ENCODE measurements around the gene CPEB4.
A peak's percentile ranks its signal among the peaks of the same experiment; 100 is the strongest.

The CPEB4 gene

GRCh38 chr5:173884402-173885053 lies 3.6 kb upstream of the CPEB4 start:
- DNase-seq (ENCODE audit: low spot score) = no peak

GRCh38 chr5:173885054-173885443 lies 3.1 kb upstream of the CPEB4 start:
- DNase-seq (ENCODE audit: low spot score) = no peak

DNA sequence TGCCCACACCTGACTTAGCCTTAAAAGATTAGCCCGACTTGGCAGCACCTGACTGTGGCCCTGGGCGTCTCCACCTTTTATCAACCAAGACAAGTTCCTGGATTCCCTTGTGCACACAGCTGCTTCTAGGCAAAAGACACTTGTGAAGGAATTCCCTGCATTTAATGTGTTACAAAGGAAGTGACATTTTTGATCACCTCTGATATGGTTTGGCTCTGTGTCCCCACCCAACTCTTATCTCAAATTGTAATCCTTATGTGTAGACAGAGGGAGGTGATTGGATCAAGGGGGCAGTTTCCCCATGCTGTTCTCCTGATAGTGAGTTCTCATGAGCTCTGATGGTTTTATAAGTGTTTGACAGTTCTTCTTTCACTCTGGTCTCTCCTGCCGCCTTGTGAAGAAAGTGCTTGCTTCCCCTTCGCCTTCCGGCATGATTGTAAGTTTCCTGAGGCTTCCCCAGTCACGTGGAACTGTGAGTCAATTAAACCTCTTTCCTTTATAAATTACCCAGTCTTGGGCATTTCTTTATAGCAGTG lies 2.6 kb upstream of the CPEB4 start:
- no peak for DNase-seq (ENCODE audit: low spot score)

DNA sequence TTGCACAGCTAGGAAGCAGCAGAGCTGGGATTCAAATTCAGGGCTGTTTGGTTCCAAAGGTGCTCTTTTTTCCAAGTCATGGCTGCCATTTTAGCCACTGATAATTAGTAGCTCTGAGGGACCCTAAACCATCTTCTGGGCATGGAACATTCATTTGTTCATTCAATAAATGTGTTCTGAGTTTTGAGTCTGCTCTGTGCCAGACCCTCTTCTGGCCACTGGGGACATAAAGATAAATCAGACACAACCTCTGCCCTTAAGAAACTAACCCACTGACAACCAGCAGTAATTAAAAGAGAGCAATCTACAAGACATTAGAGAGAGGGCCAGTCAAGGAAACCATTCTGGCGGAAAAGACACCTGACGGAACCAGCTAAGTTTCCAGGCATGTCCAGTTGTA lies 2.0 kb upstream of the CPEB4 start:
- no peak for DNase-seq (ENCODE audit: low spot score)

GRCh38 chr5:173888473-173889131 lies 453 bp downstream of the CPEB4 start:
- DNase-seq (ENCODE audit: low spot score) = no peak

DNA sequence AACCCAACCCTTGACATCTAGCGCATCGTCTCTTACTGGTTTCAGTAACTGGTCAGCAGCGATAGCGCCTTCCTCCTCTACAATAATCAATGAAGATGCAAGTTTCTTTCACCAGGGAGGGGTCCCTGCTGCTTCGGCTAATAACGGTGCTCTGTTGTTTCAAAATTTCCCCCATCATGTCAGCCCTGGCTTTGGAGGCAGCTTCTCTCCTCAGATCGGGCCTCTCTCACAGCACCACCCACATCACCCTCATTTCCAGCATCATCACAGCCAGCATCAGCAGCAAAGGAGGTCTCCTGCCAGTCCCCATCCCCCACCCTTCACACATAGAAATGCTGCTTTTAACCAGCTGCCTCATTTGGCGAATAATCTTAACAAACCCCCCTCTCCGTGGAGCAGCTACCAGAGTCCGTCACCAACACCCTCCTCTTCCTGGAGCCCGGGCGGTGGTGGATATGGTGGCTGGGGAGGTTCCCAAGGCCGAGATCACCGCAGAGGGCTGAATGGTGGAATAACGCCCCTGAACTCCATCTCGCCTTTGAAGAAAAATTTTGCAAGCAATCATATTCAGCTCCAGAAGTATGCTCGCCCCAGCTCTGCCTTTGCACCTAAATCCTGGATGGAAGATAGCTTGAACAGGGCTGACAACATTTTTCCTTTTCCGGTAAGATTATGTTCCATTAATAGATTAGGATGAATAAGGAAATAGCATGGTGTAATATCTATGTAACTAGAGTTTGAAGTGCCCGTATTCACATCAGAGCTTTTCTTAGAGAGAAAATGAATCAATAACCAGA lies 2.2 kb downstream of the CPEB4 start:
- DNase-seq (ENCODE audit: low spot score) = peak; percentile 79

- no peak for DNase-seq (ENCODE audit: low spot score)
Observed at GRCh38 chr5:173891308-173892116, 3.4 kb downstream of the CPEB4 start.

GRCh38 chr5:173893192-173893561 lies 5.0 kb downstream of the CPEB4 start:
- DNase-seq (ENCODE audit: low spot score) = no peak

GRCh38 chr5:173895401-173896165 lies 7.4 kb downstream of the CPEB4 start:
- no peak for DNase-seq (ENCODE audit: low spot score)

- DNase-seq (ENCODE audit: low spot score) = no peak
Observed at GRCh38 chr5:173896631-173897030, 8.5 kb downstream of the CPEB4 start.

DNA sequence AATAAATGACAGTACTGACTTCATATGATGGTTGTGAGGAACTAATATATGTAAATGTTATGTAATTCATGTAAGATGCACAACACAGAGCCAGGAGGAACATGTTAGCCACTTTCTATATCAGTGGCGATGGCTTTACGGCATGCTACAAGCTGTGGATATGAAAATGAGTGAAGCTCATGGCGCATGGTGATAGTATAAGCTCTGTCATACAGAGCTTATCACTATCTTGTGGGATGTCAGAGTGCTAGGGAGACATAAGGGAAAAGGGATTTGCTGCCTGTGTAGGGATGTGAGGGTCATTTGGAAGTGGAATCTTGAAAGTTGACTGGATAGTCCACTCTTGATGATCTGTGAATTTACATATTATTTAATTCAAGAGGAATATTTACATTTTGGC lies 13.6 kb downstream of the CPEB4 start:
- DNase-seq (ENCODE audit: low spot score) = no peak

DNA sequence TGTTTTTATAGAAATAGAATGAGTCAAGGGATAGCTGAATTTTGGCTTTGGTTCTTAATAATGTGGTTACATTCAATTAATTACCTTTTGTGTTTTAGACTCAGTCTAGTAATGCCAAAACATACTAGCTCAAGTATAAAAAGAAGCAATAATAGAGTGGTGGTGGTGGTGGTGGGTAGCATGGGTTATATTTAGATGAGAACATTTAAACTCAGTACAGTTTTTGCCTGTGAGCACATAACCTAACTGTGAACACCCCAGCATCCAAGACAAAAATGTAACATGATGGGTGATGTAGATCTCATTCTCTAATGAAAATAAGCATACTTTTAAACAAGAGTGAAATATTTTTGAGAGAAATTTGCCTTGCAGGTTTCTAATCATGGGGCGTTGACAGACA lies 14.2 kb downstream of the CPEB4 start:
- DNase-seq (ENCODE audit: low spot score) = no peak

GRCh38 chr5:173902743-173903142 lies 14.6 kb downstream of the CPEB4 start:
- no peak for DNase-seq (ENCODE audit: low spot score)

DNA sequence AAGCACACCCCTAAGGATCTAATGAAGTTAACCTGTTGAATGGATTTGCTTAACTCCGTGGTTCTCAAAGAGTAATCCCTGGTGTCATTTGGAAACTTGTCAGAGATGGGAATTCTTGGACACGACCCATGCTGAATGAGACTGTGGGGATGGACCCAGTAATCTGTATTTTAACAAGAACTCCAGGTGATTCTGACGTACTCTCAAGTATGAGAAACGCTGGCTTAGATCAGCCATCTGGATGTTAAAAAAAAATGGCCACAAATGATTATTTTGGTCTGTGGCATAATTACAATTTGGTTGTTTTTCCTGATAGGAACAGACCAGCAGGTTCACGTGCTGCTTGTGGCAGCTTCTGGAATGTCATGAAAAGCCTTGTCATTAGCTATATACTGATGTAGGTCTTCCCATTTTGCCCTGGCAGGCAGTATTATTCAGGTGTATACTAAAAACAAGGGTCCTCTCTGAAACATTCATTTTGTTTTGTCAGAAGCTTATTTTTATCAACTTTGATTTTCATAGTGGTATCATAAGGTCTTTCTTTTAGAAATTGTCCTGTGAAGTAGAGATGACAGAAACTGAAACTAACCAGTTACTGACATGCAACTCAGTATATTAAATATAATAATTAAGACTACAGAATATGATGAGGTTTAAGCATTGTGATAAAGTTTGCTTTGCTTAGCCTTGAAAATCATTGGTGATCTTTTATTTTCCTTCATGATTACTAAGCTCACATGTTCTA lies 15.4 kb downstream of the CPEB4 start:
- no peak for DNase-seq (ENCODE audit: low spot score)

DNA sequence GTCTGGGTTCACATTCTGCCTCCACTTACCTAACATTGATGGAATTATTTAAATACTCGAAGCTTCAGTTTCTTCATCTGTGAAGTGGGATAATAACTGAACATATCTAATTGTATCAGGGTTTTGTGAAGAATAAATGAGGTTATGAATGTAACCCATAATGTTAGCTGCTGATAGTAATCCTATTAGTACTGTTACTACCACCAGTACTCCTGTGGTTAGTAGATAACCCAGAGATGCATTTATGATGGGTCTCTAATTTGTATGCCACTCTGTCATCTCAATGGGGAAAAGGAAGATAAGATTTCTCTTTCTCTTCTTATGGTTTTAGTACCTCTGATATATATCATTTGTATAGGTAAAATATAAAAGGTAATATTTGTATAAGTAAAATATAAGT lies 16.0 kb downstream of the CPEB4 start:
- DNase-seq (ENCODE audit: low spot score) = no peak

DNA sequence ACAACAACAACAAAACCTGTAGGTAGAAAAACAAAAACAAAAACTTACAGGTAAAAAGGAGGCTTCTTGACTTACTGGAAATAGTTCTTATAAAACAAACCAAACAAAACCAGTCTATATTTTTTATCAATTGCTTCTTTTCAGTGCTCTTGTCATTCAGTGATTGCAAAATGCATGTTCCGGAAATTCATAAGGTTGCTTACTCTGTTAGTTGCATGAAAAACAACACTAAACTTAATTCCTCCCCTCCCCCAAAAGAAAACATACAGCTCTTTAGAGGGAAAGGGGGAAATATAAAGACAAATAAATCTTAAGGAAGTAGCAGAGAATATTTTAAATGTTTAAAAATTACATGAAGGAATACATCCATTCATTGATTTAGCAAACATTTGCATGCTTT lies 19.1 kb downstream of the CPEB4 start:
- no peak for DNase-seq (ENCODE audit: low spot score)

DNA sequence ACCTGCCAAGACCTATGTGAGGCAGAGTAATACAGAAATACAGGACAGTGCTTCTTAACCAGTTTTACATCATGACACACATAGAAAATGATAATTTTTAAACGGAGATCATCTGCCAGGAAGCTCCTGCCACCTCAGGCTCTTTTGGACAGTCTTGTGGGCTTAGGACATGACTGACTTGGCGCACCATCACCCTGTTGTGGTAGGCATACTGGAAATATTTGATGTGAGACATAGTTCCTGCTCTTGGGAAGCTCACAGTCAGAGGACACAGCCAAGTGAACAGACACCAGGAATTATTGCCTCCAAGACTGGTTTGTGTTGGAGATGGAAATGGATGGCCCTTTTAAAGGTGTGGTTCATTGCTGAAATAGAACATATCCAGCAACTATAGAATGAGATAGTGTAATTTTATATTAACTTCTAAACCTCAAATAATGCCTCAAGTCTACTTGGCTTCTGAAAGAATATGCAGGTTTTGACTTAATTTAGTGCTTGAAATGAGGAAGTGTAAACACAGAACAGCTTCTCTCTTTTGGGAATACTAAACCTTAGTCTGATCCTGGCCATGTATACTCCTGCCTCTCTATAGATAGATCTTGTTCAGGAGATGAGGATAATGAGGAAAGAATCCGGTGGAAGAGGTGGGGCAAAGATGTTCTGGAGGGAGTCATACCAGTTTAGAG lies 19.7 kb downstream of the CPEB4 start:
- DNase-seq (ENCODE audit: low spot score) = no peak

DNA sequence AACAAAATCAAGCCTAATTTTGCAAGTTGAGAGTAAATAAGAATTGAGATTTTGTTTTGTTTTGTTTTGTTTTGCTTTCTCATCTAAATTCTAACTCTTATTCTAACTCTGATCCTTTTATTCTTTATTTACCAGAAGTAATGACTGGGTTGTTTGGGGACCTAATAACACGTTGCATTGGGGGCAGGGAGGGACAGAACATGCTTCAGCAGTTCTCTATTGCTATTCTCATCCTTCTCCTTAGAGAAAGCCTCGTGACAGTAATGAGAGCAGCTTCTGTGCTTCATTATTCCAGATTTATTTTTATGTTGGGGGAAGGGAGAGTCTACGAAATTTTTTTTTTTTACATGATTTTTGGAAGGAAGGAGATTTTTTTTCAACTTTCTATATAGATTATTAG lies 21.1 kb downstream of the CPEB4 start:
- DNase-seq (ENCODE audit: low spot score) = peak; percentile 85

DNA sequence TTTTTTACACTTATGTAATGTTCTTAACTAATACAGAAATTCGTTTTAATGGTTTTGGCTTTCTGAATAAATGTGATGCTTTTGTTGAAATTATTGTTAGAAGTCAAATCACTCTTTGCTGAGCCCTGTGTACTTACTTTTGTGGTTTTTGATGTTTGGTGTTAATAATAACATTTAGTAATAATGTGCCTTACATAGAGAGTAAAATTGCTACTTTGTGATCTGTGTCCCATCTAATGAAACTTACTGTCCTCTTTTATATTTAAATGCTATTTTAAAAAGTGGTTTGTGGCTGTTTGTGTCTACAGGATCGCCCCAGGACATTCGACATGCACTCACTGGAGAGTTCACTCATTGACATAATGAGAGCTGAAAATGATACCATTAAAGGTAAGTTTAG lies 22.1 kb downstream of the CPEB4 start:
- DNase-seq (ENCODE audit: low spot score) = no peak

DNA sequence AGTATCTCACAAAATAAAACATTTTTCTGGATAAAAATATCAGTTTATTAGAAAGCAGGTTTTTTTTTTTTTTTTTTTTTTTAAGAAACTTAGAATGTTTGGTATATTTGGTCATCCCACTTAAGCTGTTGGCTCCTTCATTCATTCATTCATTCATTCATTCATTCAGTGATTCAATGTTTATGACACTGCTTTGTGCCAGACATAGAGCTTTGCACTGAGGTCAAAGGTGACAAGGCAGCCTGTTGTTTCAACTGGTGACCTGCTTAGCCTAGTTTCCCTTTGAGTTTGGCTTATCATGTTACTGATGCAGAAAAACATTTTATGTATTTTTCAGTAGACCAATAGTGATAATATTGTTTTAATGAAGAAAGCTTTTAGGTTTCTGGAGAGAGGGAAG lies 23.5 kb downstream of the CPEB4 start:
- no peak for DNase-seq (ENCODE audit: low spot score)

All from globus pallidus (tissue), 1 donor.